Effector CD4-positive, alpha-beta T cell (primary cell): ENCODE data around the gene RSBN1L.
"Not testable (repeated sequence)": the region's sequence is repeated elsewhere in the genome, so short reads cannot be mapped to it uniquely, and the experiment has no call there.

Experiments used
- DNase-seq: peaks from one replicate; pipeline ENCODE4 v3.0.0-alpha.2; 2020
- total RNA-seq: gene quantifications from one replicate; lab custom pipeline; 2026; lab: John Stamatoyannopoulos, UW

The RSBN1L gene
- total RNA-seq: 85.0 reads per million, percentile 79 among the genes with 10 or more reads in this experiment

GRCh38 chr7:77696057-77696642, at the start of gene RSBN1L:
TSS of gene RSBN1L (plus strand) at chr7:77696459. CDS start at chr7:77696470, 11 bp downstream.
- peak; percentile 98 for DNase-seq

DNA sequence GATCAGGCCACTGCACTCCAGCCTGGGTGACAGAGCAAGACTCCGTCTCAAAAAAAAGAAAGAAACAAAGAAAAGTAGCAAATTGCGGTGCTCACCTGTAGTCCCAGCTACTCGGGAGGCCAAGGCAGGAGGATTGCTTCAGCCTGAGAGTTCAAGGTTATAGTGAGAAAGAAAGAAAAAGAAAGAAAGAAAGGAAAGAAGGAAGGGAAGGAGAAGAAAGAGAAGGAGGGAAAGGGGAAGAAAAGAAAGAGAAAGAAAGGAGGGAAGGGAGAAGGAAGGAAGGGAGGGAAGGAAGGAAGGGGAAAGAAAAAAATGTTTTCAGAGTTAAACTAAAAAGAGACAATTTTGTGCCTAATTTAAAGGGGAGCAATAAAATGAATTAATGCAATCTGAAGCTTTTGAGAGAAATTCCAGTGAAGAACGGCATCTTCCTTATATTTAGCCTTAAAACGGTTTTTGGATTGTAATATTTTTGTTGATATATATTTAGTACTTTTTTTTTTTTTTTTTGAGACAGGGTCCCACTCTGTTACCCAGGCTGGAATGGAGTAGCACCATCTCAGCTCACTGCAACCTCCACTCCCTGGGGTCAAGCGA, 47.4 kb upstream of the RSBN1L start:
- no peak for DNase-seq

DNA sequence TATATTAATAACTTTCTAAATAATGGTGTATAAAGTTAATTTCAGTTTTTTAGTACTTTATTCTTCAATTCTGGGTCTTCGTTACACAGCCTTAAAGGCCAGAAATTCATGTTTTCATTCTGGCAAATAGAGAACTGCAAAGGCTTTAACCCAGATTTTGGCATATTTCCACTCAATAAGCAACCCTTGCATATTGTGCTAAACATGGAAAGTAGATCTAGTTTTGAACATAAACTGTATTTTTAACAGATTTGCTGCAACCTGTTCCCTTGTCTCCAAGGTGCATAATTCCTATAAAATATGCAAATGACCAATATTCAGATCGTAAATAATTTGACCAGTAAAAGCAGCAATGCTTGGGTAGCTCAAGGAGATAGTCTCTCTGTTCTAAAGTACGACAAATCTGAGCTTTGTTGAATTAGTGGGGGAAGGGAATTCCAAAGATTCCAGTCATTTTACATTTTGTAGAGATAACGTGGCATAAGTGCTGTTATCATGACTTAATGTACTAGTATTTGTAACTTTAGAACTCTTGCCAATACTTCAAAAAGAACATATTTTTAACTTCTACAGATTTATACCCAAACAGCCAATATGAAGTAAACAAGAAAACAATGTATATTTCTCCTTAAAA, 46.4 kb upstream of the RSBN1L start:
- no peak for DNase-seq

- peak; percentile 16 for DNase-seq
These were observed 44.6 kb upstream of the RSBN1L start for GRCh38 chr7:77651575-77652162.

DNA sequence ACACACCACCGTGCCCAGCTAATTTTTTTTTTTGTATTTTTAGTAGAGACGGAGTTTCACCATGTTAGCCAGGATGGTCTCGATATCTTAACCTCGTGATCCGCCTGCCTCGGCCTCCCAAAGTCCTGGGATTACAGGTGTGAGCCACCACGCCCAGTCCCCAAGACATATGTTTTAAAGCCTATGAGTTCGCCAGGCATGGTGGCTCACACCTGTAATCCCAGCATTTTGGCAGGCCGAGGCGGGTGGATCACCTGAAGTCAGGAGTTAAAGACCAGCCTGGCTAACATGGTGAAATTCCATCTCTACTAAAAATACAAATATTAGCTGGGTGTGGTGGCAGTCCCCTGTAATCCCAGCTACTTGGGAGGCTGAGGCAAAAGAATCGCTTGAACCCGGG, 43.4 kb upstream of the RSBN1L start:
- not testable (repeated sequence) for DNase-seq

- no peak for DNase-seq
These were observed 42.7 kb upstream of the RSBN1L start for GRCh38 chr7:77653572-77653971.

DNA sequence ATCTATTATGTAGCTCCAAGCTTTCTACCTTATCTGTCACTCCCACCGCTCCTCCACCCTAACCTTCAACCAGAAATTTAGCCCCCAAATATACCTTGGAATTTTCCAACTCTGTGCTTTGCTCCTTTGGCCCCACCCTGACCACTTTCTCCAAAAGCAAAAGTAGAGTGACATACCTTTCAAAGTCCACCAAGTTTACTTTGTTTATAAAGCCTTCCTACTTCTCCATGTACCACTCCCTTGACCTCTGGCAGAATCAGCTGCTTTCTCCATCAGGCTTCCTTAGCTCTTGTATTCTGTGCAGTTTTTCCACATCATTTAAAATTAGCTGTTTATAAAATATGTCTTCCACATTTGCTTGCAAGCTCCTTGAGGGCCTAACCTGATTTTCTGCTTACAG, 40.9 kb upstream of the RSBN1L start:
- no peak for DNase-seq

DNA sequence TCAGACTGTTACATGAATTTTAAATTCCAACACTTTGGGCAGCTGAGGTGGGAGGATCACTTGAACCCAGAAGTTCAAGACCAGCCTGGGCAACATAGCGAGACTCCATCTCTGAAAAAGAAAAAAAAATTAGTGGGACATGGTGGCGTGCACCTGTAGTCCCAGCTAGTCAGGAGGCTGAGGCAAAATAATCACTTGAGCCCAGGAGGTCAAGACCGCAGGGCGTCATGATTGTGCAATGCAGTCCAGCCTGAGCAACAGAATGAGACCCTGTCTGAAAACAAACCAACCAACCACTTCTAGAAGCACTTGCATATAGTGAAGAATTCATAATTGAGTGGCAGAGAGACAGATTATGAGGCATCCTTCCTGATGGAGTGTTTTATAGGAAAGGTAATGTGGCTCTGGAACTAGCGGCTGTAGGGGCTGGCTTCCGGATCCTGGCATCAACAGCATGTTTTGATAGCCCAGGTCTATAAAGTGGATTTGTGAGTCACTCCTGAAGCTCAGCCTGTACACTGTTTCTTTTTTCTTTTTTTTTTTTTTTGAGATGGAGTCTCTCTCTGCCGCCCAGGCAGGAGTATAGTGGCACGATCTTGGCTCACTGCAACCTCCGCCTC, 40.3 kb upstream of the RSBN1L start:
- no peak for DNase-seq

- DNase-seq: no peak
These were observed 38.6 kb upstream of the RSBN1L start for GRCh38 chr7:77657427-77658224.

GRCh38 chr7:77658928-77659327, 37.3 kb upstream of the RSBN1L start:
- no peak for DNase-seq

GRCh38 chr7:77661816-77662215, 34.4 kb upstream of the RSBN1L start:
- DNase-seq: no peak

GRCh38 chr7:77662869-77663268, 33.4 kb upstream of the RSBN1L start:
- DNase-seq: no peak

DNA sequence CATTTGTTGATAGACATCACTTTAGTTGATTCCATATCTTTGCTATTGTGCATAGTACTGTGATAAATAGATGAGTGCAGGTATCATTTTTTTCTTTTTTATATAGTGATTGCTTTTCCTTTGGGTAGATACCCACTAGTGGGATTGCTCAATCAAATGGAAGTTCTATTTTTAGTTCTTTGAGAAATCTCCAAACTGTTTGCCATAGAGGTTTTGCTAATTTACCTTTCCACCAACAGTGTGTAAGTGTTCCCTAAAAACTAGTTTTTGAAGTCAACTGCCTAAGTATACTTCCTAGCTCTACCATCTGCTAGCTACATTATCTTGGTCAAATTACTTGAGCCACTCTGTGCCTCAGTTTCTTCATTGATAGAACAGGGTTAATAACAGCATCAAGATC, 31.5 kb upstream of the RSBN1L start:
- no peak for DNase-seq

GRCh38 chr7:77665161-77665560, 31.1 kb upstream of the RSBN1L start:
- no peak for DNase-seq

DNA sequence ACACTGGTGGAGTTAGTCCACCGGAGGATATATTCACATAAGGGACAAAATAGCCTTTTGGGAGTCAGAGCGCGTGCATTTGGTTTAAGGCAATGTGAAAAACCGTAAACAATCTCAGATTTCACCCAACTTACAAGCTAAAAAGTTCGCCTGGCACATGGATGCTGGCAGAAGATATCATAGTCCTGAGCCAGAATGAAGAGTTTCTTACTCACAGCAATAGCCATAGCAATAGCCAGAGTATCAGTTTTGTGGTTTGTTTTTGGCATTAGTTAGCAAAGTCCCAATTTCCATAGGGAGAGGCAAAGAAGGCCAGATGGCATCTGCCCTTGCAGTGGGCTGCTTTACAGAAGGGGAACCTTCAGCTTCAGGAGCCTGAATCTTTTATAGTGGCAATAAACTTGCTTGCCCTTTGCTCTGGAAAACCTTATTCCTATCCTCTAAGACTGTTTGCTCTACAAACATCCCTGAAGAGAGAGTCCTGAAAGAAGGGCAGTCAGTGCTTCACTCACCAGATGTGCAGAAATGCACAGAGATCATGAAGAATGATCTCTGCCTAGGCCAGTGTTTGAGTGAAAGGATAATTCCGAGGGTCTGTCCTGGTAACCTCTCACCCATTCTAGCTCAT, 28.7 kb upstream of the RSBN1L start:
- no peak for DNase-seq

DNA sequence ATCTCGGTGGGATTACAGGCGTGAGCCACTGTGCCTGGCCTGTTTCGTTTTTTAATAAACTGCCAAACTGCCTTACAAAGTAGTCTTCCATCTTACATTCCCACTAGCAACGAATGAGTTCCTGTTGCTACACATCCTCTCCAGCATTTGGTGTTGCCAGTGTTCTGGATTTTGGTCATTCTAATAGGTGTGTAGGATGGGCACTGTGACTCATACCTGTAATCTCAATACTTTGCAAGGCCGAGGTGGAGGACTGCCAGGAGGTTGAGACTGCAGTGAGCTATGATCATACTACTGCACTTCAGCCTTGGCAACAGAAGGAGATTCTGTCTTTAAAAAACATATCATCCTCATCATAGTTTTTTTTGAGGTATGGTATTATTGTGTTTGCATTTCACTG, 21.4 kb upstream of the RSBN1L start:
- DNase-seq: no peak

GRCh38 chr7:77679608-77680007, 16.7 kb upstream of the RSBN1L start:
- no peak for DNase-seq

- no peak for DNase-seq
These were observed 16.0 kb upstream of the RSBN1L start for GRCh38 chr7:77680266-77680665.

DNA sequence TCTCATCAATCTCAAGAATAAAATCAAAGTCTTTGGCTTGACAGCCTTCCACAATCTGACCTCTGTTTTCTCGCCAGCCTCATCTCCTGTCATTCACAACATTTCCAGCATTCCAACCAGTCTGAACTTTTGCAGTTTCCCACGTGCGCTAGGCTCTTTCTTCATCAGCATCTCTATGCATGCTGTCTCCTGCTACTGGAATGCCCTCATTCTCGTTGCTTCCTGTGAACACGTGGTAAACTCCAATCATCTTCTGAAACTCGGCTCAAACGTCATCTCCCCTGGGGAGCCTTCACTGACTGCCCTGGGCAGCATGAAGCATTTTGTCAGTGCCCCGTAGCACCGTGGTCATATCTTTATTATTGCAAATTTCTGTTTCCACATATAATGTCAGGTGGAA, 12.2 kb upstream of the RSBN1L start:
- DNase-seq: no peak

DNA sequence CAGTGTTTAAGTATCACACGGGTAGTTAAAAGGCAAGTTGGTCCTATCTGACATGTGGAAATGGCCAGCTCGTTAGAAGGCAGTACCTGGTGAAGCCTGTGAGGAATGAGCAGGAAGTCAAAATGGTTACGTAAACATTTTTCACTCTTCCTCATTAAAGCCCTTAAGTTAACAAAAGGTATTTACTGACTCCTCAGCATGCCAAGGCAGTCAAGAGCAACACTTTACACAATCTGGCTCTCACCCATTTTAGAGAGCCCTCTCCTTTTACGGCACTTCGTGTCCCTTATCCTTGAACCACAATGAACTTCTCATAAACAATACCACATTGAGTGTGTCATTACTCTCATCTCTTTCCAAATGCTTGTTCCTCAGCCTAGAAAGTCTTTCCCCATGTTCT, 11.0 kb upstream of the RSBN1L start:
- no peak for DNase-seq

DNA sequence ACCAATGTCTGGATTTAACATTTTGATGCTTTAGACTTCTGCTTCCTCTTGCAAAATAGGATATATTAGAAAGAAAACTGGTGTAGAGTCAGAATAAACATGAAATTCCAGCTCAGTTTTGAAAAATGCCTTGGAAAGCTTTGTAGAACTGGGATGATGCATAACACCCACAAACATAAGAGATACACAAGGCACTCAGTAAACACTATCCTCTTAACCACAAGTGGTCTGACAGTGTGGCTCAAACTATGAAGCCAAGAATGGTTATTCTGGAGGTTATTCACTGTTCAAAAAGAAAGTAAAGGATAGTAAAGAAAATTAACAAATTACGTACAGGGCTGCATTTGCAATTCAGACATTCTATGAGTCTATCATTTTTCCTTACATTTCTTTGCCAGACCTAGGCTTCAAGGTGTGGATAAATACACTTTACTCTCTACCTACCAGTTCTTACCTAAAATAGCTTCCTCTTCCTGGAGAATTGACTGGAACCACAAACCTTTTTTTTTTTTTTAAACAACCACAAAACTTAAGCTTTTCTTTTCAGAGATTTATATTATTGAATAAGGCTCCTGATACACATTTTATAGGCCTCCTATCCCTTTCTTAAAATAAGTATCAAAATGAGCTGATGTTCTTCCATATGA, 9.0 kb upstream of the RSBN1L start:
- DNase-seq: no peak

DNA sequence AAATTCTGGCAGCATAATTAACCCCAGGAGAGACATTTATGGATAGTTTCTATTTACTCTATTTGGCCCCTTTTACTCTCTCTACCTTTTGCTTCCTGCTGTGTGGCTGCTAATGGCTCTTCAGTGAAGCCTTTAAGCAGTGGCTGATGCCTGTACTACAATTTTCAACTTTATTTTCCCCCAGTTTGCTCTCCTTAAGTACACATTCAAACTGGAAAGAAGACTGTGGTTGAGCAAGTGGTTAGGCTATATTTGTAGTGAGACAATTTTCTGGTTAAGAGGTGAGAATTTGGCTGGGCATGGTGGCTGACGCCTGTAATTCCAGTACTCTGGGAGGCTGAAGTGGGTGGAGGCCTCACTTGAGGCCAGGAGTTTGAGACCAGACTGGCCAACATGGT, 8.5 kb upstream of the RSBN1L start:
- no peak for DNase-seq
